K562 (cell line): Measurements from ENCODE around the gene SLCO3A1.

Experiments used
- POLR2AphosphoS5 ChIP-seq: IDR thresholded peaks from 2 replicates; pipeline ENCODE4 v1.6.1; 2011; ENCODE audit warnings: mild to moderate bottlenecking, low read depth, low read length, moderate library complexity; ENCODE audit not compliant: control insufficient read depth, insufficient read depth
- TF ChIP-seq, protein P1 (sequence below), 3 experiments: IDR thresholded peaks in 2 of 3; conservative IDR thresholded peaks in 1 of 3; 2 replicates each; pipeline ENCODE4 v1.5.1; 2011 to 2012; ENCODE audit warnings: low read length in 3 of 3, mild to moderate bottlenecking in 3 of 3, control low read depth in 2 of 3, improper control_type of control experiment in 1 of 3, inconsistent platforms in 1 of 3, low read depth in 1 of 3, mixed read lengths in 1 of 3, moderate library complexity in 1 of 3; ENCODE audit not compliant: insufficient read depth in 2 of 3

DNA sequence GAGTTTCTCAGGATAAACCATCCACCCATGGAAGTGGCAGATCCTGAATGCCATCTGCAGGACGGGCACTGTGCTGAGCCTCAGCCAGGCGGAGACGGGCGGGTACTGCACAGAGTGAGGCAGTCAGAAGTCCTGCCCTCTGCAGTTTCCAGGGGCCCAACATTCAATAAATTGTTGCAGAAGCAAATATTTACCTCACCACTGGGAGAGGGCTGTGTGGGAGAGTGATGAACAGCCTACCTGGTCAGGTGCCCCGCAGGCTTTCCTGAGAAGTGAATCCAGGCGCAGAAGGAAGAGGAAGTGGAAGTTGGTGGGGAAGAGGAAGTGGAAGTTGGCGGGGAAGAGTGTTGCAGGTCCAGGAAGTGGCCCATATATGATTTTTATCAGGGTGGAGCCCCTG, 100.8 kb downstream of the SLCO3A1 start:
- TF ChIP-seq, protein P1, sequence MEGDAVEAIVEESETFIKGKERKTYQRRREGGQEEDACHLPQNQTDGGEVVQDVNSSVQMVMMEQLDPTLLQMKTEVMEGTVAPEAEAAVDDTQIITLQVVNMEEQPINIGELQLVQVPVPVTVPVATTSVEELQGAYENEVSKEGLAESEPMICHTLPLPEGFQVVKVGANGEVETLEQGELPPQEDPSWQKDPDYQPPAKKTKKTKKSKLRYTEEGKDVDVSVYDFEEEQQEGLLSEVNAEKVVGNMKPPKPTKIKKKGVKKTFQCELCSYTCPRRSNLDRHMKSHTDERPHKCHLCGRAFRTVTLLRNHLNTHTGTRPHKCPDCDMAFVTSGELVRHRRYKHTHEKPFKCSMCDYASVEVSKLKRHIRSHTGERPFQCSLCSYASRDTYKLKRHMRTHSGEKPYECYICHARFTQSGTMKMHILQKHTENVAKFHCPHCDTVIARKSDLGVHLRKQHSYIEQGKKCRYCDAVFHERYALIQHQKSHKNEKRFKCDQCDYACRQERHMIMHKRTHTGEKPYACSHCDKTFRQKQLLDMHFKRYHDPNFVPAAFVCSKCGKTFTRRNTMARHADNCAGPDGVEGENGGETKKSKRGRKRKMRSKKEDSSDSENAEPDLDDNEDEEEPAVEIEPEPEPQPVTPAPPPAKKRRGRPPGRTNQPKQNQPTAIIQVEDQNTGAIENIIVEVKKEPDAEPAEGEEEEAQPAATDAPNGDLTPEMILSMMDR (IDR thresholded peaks at IDR 0.05 in 2 of 3, conservative IDR thresholded peaks at IDR 0.05 in 1 of 3; ENCODE audit: insufficient read depth in 2 of 3, low read depth in 1 of 3, low read length in 3 of 3) = no peak
- no peak for TF ChIP-seq POLR2AphosphoS5
